SK-N-MC (cell line): Measurements from ENCODE around the gene NR2C2.

Experiments used
- EZH2 ChIP-seq: fragments of 200-600 bp; sonication (generic); IDR thresholded peaks from one replicate; pipeline ENCODE4 v1.6.1; 2017; ENCODE audit warnings: antibody characterized with exemption
- FOXP2 ChIP-seq: optimal IDR thresholded peaks from 2 replicates; pipeline ENCODE3; 2011; ENCODE audit warnings: mild to moderate bottlenecking, moderate library complexity; ENCODE audit not compliant: insufficient read depth; ENCODE audit errors: extremely low read length, control extremely low read depth
- POLR2AphosphoS5 ChIP-seq: IDR thresholded peaks from 2 replicates; pipeline ENCODE4 v1.6.1; 2012; ENCODE audit warnings: mild to moderate bottlenecking, low read depth, low read length, borderline replicate concordance

DNA sequence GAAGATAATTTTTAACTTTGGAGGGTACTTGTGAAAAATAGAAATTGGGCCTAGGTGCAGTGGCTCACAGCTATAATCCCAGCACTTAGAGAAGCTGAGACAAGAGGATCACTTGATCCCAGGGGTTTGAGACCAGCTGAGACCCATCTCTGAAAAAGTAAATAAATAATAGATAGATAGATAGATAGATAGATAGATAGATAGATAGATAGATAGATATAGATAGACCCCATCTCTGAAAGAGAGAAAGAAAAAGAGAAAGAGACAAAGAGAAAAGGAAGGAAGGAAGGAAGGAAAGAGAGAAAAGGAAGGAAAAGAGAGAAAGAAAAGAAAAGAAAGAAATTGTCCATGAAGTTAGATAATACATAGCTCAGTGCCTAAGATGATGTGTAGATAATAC, 82.2 kb downstream of the NR2C2 start:
- TF ChIP-seq EZH2 (no peak), POLR2AphosphoS5 (no peak), FOXP2 (no peak)
